HEK293 (cell line): Measurements from ENCODE around the gene INSL4.

Experiments used
- CTCF ChIA-PET: fragments of 350-600 bp; formaldehyde crosslinking; extraction: SDS; loops from one replicate; lab custom pipeline; 2021; ENCODE audit warnings: antibody characterized with exemption; lab: Yijun Ruan, JAX
- POLR2A ChIA-PET: fragments of 300-600 bp; formaldehyde crosslinking; extraction: SDS; loops from one replicate; lab custom pipeline; 2020; ENCODE audit warnings: antibody characterized with exemption, inconsistent platforms; lab: Yijun Ruan, JAX
- H3K27ac ChIP-seq: fragments of 200-500 bp; sonication (Bioruptor generic); 2 replicates; pipeline ENCODE4 v1.5.1; 2014; ENCODE audit warnings: low read depth, low read length, control low read depth, inconsistent platforms; ENCODE audit errors: extremely low read depth
- H3K36me3 ChIP-seq, 2 experiments: fragments of 200-500 bp in 1 of 2; sonication (Bioruptor generic) in 1 of 2; 1 replicate in 1 of 2; 2 replicates in 1 of 2; pipeline ENCODE4 v1.5.1; 2014 to 2017; ENCODE audit warnings: inconsistent platforms in 2 of 2, low read length in 2 of 2; ENCODE audit not compliant: control insufficient read depth in 2 of 2, insufficient read depth in 1 of 2
- H3K4me1 ChIP-seq: fragments of 200-500 bp; sonication (Bioruptor generic); 2 replicates; pipeline ENCODE4 v1.5.1; 2014; ENCODE audit warnings: mild to moderate bottlenecking, low read length, inconsistent platforms; ENCODE audit not compliant: control insufficient read depth, insufficient read depth
- H3K4me3 ChIP-seq: 2 replicates; pipeline ENCODE4 v1.5.1; 2011; ENCODE audit warnings: low read depth, mild to moderate bottlenecking, control low read depth, low read length, moderate library complexity
- H3K9me3 ChIP-seq: fragments of 200-500 bp; sonication (Bioruptor generic); 2 replicates; pipeline ENCODE4 v1.5.1; 2014; ENCODE audit warnings: low read depth, low read length, inconsistent platforms; ENCODE audit not compliant: control insufficient read depth, insufficient read depth
- GLI4 ChIP-seq: fragments of 450-650 bp; formaldehyde crosslinking; IDR thresholded peaks from 2 replicates; pipeline ENCODE4 v1.5.1; 2016; ENCODE audit warnings: missing biosample characterization, missing genetic modification characterization
- GLIS2 ChIP-seq: fragments of 450-650 bp; formaldehyde crosslinking; IDR thresholded peaks from 2 replicates; pipeline ENCODE4 v1.5.1; 2016; ENCODE audit warnings: missing biosample characterization, missing genetic modification characterization
- HOXC10 ChIP-seq: sonication (generic); formaldehyde crosslinking; IDR thresholded peaks from 2 replicates; pipeline ENCODE4 v1.8.1; 2023; ENCODE audit warnings: mild to moderate bottlenecking, missing genetic modification reagents
- KLF1 ChIP-seq: fragments of 450-650 bp; formaldehyde crosslinking; IDR thresholded peaks from 2 replicates; pipeline ENCODE4 v1.5.1; 2016; ENCODE audit warnings: missing biosample characterization, missing genetic modification characterization
- KLF16 ChIP-seq: fragments of 450-650 bp; formaldehyde crosslinking; IDR thresholded peaks from 2 replicates; pipeline ENCODE4 v1.5.1; 2017; ENCODE audit warnings: missing biosample characterization, missing genetic modification characterization
- KLF17 ChIP-seq: fragments of 450-650 bp; formaldehyde crosslinking; IDR thresholded peaks from 2 replicates; pipeline ENCODE4 v1.5.1; 2016; ENCODE audit warnings: missing biosample characterization, missing genetic modification characterization
- KLF8 ChIP-seq: fragments of 450-650 bp; formaldehyde crosslinking; IDR thresholded peaks from 2 replicates; pipeline ENCODE4 v1.5.1; 2016; ENCODE audit warnings: missing biosample characterization, missing genetic modification characterization
- PRDM4 ChIP-seq: fragments of 450-650 bp; formaldehyde crosslinking; IDR thresholded peaks from 2 replicates; pipeline ENCODE4 v1.5.1; 2017; ENCODE audit warnings: missing biosample characterization, missing genetic modification characterization
- REST ChIP-seq: fragments of 450-650 bp; formaldehyde crosslinking; IDR thresholded peaks from 2 replicates; pipeline ENCODE4 v1.5.1; 2016; ENCODE audit warnings: missing biosample characterization, missing genetic modification characterization
- SETDB1 ChIP-seq: IDR thresholded peaks from one replicate; pipeline ENCODE4 v1.6.1; 2017; ENCODE audit warnings: mild to moderate bottlenecking, low read length, moderate library complexity, mixed read lengths; ENCODE audit not compliant: insufficient read length
- ZBTB1 ChIP-seq: fragments of 450-650 bp; formaldehyde crosslinking; IDR thresholded peaks from 2 replicates; pipeline ENCODE4 v1.5.1; 2016; ENCODE audit warnings: missing biosample characterization, missing genetic modification characterization
- ZFP37 ChIP-seq: fragments of 450-650 bp; formaldehyde crosslinking; IDR thresholded peaks from 2 replicates; pipeline ENCODE4 v1.5.1; 2016; ENCODE audit warnings: missing biosample characterization, missing genetic modification characterization
- ZFP69B ChIP-seq: fragments of 450-650 bp; formaldehyde crosslinking; IDR thresholded peaks from 2 replicates; pipeline ENCODE4 v1.5.1; 2016; ENCODE audit warnings: missing biosample characterization, missing genetic modification characterization
- ZNF10 ChIP-seq: fragments of 450-650 bp; formaldehyde crosslinking; IDR thresholded peaks from 2 replicates; pipeline ENCODE4 v1.5.1; 2017; ENCODE audit warnings: missing biosample characterization, missing genetic modification characterization
- ZNF114 ChIP-seq: fragments of 450-650 bp; formaldehyde crosslinking; IDR thresholded peaks from 2 replicates; pipeline ENCODE4 v1.5.0; 2017; ENCODE audit warnings: missing biosample characterization, missing genetic modification characterization
- ZNF132 ChIP-seq: fragments of 450-650 bp; formaldehyde crosslinking; IDR thresholded peaks from 2 replicates; pipeline ENCODE4 v1.5.1; 2017; ENCODE audit warnings: missing biosample characterization, missing genetic modification characterization, borderline replicate concordance
- ZNF146 ChIP-seq: fragments of 450-650 bp; formaldehyde crosslinking; IDR thresholded peaks from 2 replicates; pipeline ENCODE4 v1.5.1; 2016; ENCODE audit warnings: missing biosample characterization, missing genetic modification characterization
- ZNF157 ChIP-seq: fragments of 450-650 bp; formaldehyde crosslinking; IDR thresholded peaks from 2 replicates; pipeline ENCODE4 v1.5.1; 2016; ENCODE audit warnings: missing biosample characterization, missing genetic modification characterization
- ZNF175 ChIP-seq: fragments of 450-650 bp; formaldehyde crosslinking; IDR thresholded peaks from 2 replicates; pipeline ENCODE4 v1.5.1; 2016; ENCODE audit warnings: missing biosample characterization, missing genetic modification characterization
- ZNF24 ChIP-seq: fragments of 450-650 bp; formaldehyde crosslinking; IDR thresholded peaks from 2 replicates; pipeline ENCODE4 v1.5.1; 2016; ENCODE audit warnings: missing biosample characterization, missing genetic modification characterization
- ZNF501 ChIP-seq: fragments of 450-650 bp; formaldehyde crosslinking; IDR thresholded peaks from 2 replicates; pipeline ENCODE4 v1.5.1; 2016; ENCODE audit warnings: missing biosample characterization, missing genetic modification characterization
- ZNF560 ChIP-seq: fragments of 450-650 bp; formaldehyde crosslinking; IDR thresholded peaks from 2 replicates; pipeline ENCODE4 v1.5.1; 2017; ENCODE audit warnings: missing biosample characterization, missing genetic modification characterization, borderline replicate concordance
- ZNF600 ChIP-seq: fragments of 450-650 bp; formaldehyde crosslinking; IDR thresholded peaks from 2 replicates; pipeline ENCODE4 v1.5.1; 2016; ENCODE audit warnings: missing biosample characterization, missing genetic modification characterization
- ZNF639 ChIP-seq: fragments of 450-650 bp; formaldehyde crosslinking; IDR thresholded peaks from 2 replicates; pipeline ENCODE4 v1.5.1; 2016; ENCODE audit warnings: missing biosample characterization, missing genetic modification characterization
- ZNF660 ChIP-seq: fragments of 450-650 bp; IDR thresholded peaks from 2 replicates; pipeline ENCODE4 v1.5.1; 2018; ENCODE audit warnings: missing biosample characterization, mild to moderate bottlenecking, missing genetic modification characterization
- ZNF701 ChIP-seq: fragments of 450-650 bp; formaldehyde crosslinking; IDR thresholded peaks from 2 replicates; pipeline ENCODE4 v1.5.1; 2016; ENCODE audit warnings: missing biosample characterization, missing genetic modification characterization
- ZNF768 ChIP-seq: fragments of 450-650 bp; formaldehyde crosslinking; IDR thresholded peaks from 2 replicates; pipeline ENCODE4 v1.5.1; 2018; ENCODE audit warnings: missing biosample characterization, mild to moderate bottlenecking, missing genetic modification characterization

Gene INSL4

GRCh38 chr9:5265939-5266338, 34.7 kb downstream of the INSL4 start (continued):
- TF ChIP-seq REST (tag by site-specific recombination) (no peak), ZNF146 (no peak), ZNF157 (no peak), ZNF10 (tag by site-specific recombination) (no peak), ZFP37 (tag by site-specific recombination) (no peak), ZNF600 (tag by site-specific recombination) (no peak)

GRCh38 chr9:5269249-5269715, 38.1 kb downstream of the INSL4 start:
- H3K9me3 ChIP-seq = no peaks in the 10 kb centered on the region
- no peaks in the 10 kb centered on the region for H3K4me1 ChIP-seq
- TF ChIP-seq KLF16 (tag by site-specific recombination) = no peak
- no peak for TF ChIP-seq KLF17
- TF ChIP-seq ZNF701 (tag by site-specific recombination) = no peak
- no peak for TF ChIP-seq GLI4 (tag by site-specific recombination)
- no peaks in the 10 kb centered on the region for H3K36me3 ChIP-seq
- CTCF ChIA-PET = interaction anchor here (0.6 to 1.9 kb wide), 2 partner anchors 11 to 83 kb away, joined by 4 to 6 read pairs; no protein-coding TSS in a partner anchor
- POLR2A ChIA-PET = no interaction called here
- H3K27ac ChIP-seq = no peak overlapping the region
- no peak overlapping the region for H3K4me3 ChIP-seq

GRCh38 chr9:5274770-5275169, 43.6 kb downstream of the INSL4 start:
- Histone ChIP-seq H3K9me3 (no peaks in the 10 kb centered on the region), H3K36me3 (no peaks in the 10 kb centered on the region), H3K4me1 (no peaks in the 10 kb centered on the region), H3K27ac (no peak overlapping the region), H3K4me3 (no peak overlapping the region)
- ChIA-PET POLR2A (no interaction called here), CTCF (interaction anchor here (1.0 kb wide), 1 partner anchor 150 kb away, joined by 3 read pairs; no protein-coding TSS in a partner anchor)
- no peak for TF ChIP-seq ZNF560 (tag by site-specific recombination)
- no peak for TF ChIP-seq KLF1 (tag by site-specific recombination)
- no peak for TF ChIP-seq ZFP69B (tag by site-specific recombination)
- no peak for TF ChIP-seq ZNF639 (tag by site-specific recombination)
- TF ChIP-seq KLF8 (tag by site-specific recombination) = no peak
- TF ChIP-seq PRDM4 (tag by site-specific recombination) = no peak
- no peak for TF ChIP-seq ZNF132 (tag by site-specific recombination)
- TF ChIP-seq ZNF768 (tag by site-specific recombination) = no peak
- no peak for TF ChIP-seq HOXC10 (CRISPR knock-in tag)
- TF ChIP-seq ZNF24 (tag by site-specific recombination) = no peak
- no peak for TF ChIP-seq ZNF114 (tag by site-specific recombination)
- no peak for TF ChIP-seq SETDB1
- TF ChIP-seq GLIS2 = no peak
- no peak for TF ChIP-seq ZNF660
- no peak for TF ChIP-seq ZBTB1
- TF ChIP-seq ZNF501 (tag by site-specific recombination) = no peak
- no peak for TF ChIP-seq ZNF175 (tag by site-specific recombination)
